ENCODE measurements around the gene TRAK1.

DNA sequence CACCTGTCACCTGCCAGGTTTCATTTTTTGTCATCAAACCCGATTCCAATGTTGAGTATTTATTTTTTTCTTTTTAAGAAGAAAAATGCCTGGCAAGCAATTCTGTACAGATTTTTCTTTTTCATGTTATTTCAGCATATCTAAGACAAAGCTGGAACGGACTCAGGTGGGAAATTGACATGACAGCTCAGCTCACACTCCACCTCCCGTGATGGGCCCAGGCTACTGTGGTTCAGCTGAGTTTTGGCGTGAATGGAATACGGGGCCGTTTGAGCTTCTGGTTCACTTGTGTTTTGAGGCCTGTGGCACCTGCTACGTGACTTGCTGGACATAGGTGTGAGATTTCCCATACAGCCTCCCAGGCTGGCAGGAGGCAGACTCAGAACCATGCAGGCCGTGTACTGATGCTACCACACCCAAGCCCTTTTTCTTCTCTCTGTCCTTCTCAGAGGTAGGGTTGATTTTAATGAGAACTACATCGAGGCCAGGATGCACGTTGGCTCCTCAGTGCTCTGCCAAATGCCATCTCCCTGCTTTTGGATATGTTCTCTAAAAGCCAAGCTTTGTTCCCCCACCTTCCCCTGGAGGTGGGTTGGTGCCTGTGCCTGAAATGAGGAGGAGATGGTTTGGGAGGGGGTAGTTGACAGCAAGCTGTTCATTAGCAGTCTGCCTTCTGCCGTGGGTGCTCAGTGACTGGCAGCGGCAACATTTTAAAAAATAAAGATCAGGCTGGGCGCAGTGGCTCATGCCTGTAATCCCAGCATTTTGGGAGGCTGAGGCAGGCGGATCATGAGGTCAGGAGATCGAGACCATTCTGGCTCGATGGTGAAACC is 48.7 kb downstream of the TRAK1 start:
- TF ChIP-seq, protein P1, sequence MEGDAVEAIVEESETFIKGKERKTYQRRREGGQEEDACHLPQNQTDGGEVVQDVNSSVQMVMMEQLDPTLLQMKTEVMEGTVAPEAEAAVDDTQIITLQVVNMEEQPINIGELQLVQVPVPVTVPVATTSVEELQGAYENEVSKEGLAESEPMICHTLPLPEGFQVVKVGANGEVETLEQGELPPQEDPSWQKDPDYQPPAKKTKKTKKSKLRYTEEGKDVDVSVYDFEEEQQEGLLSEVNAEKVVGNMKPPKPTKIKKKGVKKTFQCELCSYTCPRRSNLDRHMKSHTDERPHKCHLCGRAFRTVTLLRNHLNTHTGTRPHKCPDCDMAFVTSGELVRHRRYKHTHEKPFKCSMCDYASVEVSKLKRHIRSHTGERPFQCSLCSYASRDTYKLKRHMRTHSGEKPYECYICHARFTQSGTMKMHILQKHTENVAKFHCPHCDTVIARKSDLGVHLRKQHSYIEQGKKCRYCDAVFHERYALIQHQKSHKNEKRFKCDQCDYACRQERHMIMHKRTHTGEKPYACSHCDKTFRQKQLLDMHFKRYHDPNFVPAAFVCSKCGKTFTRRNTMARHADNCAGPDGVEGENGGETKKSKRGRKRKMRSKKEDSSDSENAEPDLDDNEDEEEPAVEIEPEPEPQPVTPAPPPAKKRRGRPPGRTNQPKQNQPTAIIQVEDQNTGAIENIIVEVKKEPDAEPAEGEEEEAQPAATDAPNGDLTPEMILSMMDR (IDR thresholded peaks at IDR 0.05) = no peak
- TF ChIP-seq POLR2A (IDR thresholded peaks at IDR 0.05) = no peak

Measured in vagina (tissue), 2 donors.